Endothelial cell of umbilical vein (primary cell): ENCODE measurements around the gene CLTC. TPM values are rescaled to one million over a fixed set of nuclear protein-coding genes. Genes with fewer than 3 reads are reported as not detected.

Experiments
- BruUV-seq: library from RNA; stranded (reverse); fragments of 400-500 nt; replicated peaks from 2 replicates; lab custom pipeline; 2021; lab: Mats Ljungman, UMichigan
- CTCF ChIA-PET: fragments of 300-600, 350-600 bp; sonication (Branson Sonifier 250); formaldehyde crosslinking; loops from one replicate; lab custom pipeline; 2021; ENCODE audit warnings: antibody characterized with exemption, inconsistent platforms; lab: Charles Lee
- POLR2A ChIA-PET: fragments of 300-600, 350-600 bp; sonication (Branson Sonifier 250); formaldehyde crosslinking; loops from one replicate; lab custom pipeline; 2021; ENCODE audit warnings: antibody characterized with exemption, inconsistent platforms; lab: Charles Lee
- DNase-seq: peaks from one replicate; pipeline ENCODE4 v3.0.0-alpha.2; 2011; ENCODE audit warnings: low read depth, low spot score
- FAIRE-seq: peaks from 2 replicates; lab custom pipeline; 2011; peaks lifted over from hg19 to GRCh38; lab: Jason Lieb, UNC
- H2AFZ ChIP-seq: 2 replicates; pipeline ENCODE4 v1.6.0; 2012; ENCODE audit warnings: low read depth, low read length, control low read depth, inconsistent platforms
- H3K27ac ChIP-seq: 2 replicates; pipeline ENCODE4 v1.5.1; 2011; ENCODE audit warnings: low read depth, mild to moderate bottlenecking, control low read depth, low read length, moderate library complexity; ENCODE audit not compliant: insufficient read depth
- H3K27me3 ChIP-seq, 2 experiments: 2 replicates each; pipeline versions ENCODE4 v1.6.0 to v1.6.1; 2011; ENCODE audit warnings: low read length in 2 of 2, mixed read lengths in 1 of 2; ENCODE audit not compliant: control insufficient read depth in 2 of 2, insufficient read depth in 2 of 2
- H3K36me3 ChIP-seq, 2 experiments: 2 replicates in 1 of 2; 3 replicates in 1 of 2; pipeline ENCODE4 v1.5.1; 2011; ENCODE audit warnings: low read length in 2 of 2, mild to moderate bottlenecking in 1 of 2, moderate library complexity in 1 of 2; ENCODE audit not compliant: control insufficient read depth in 2 of 2, insufficient read depth in 2 of 2; ENCODE audit errors: extremely low read depth in 1 of 2
- H3K4me1 ChIP-seq: 3 replicates; pipeline ENCODE4 v1.5.1; 2011; ENCODE audit warnings: mild to moderate bottlenecking, low read length; ENCODE audit not compliant: control insufficient read depth, insufficient read depth; ENCODE audit errors: extremely low read depth
- H3K4me2 ChIP-seq: 2 replicates; pipeline ENCODE4 v1.6.1; 2011; ENCODE audit warnings: low read length, control low read depth, mixed read lengths; ENCODE audit not compliant: insufficient read depth
- H3K4me3 ChIP-seq, 3 experiments: fragments of 200-600 bp in 1 of 3; sonication (generic), shearing (Covaris generic) in 1 of 3; replicated peaks in 1 of 3; 2 replicates each; pipeline ENCODE4 v1.5.1; 2011 to 2016; ENCODE audit warnings: control low read depth in 3 of 3, low read length in 3 of 3, mild to moderate bottlenecking in 2 of 3, inconsistent platforms in 1 of 3, low read depth in 1 of 3, moderate library complexity in 1 of 3; ENCODE audit not compliant: insufficient read depth in 1 of 3
- H3K79me2 ChIP-seq: 2 replicates; pipeline ENCODE4 v1.6.0; 2012; ENCODE audit warnings: low read length, inconsistent platforms; ENCODE audit not compliant: control insufficient read depth, insufficient read depth
- H3K9ac ChIP-seq: replicated peaks from 2 replicates; pipeline ENCODE3; 2011; ENCODE audit warnings: low read length, control low read depth; ENCODE audit not compliant: insufficient read depth; ENCODE audit errors: extremely low read depth
- H3K9me1 ChIP-seq: replicated peaks from 3 replicates; pipeline ENCODE4 v1.6.0; 2011; ENCODE audit warnings: mild to moderate bottlenecking, low read length; ENCODE audit not compliant: control insufficient read depth, insufficient read depth; ENCODE audit errors: extremely low read depth
- H3K9me3 ChIP-seq: replicated peaks from 2 replicates; pipeline ENCODE4 v1.5.1; 2012; ENCODE audit warnings: low read length, inconsistent platforms; ENCODE audit not compliant: control insufficient read depth, insufficient read depth
- H4K20me1 ChIP-seq: replicated peaks from 2 replicates; pipeline ENCODE3; 2011; ENCODE audit warnings: mild to moderate bottlenecking, low read length; ENCODE audit not compliant: control insufficient read depth, insufficient read depth; ENCODE audit errors: extremely low read depth
- EZH2 ChIP-seq: IDR thresholded peaks from 2 replicates; pipeline ENCODE4 v1.6.1; 2012; ENCODE audit warnings: borderline replicate concordance, low read depth, mild to moderate bottlenecking, moderate library complexity, low read length, inconsistent platforms; ENCODE audit not compliant: severe bottlenecking
- FOS ChIP-seq: IDR thresholded peaks from 2 replicates; pipeline ENCODE4 v1.6.1; 2011; ENCODE audit warnings: mild to moderate bottlenecking, low read length, moderate library complexity, borderline replicate concordance; ENCODE audit not compliant: insufficient read depth
- JUN ChIP-seq: IDR thresholded peaks from 2 replicates; pipeline ENCODE4 v1.6.1; 2011; ENCODE audit warnings: borderline replicate concordance, low read depth; ENCODE audit not compliant: insufficient read length, insufficient read depth
- MAX ChIP-seq: IDR thresholded peaks from 2 replicates; pipeline ENCODE4 v1.6.1; 2011; ENCODE audit not compliant: insufficient read depth, insufficient read length
- POLR2A ChIP-seq: IDR thresholded peaks from 2 replicates; pipeline ENCODE4 v1.6.1; 2012; ENCODE audit warnings: low read depth, mild to moderate bottlenecking, control low read depth, low read length
- POLR2AphosphoS5 ChIP-seq: IDR thresholded peaks from 2 replicates; pipeline ENCODE4 v1.6.1; 2012; ENCODE audit warnings: low read depth, mild to moderate bottlenecking, control low read depth, low read length, moderate library complexity; ENCODE audit not compliant: insufficient read depth
- dilution Hi-C: fragments of 300-500 bp; cut with MboI; formaldehyde crosslinking; loops from one replicate; pipeline ENCODE4 v1.15.0; 2019; ENCODE audit warnings: low sequenced_read_pairs; ENCODE audit not compliant: extremely low pct_ligation_motif_present
- intact Hi-C: fragments of 100-400 bp; cut with micrococcal nuclease; formaldehyde crosslinking; loops from one replicate; pipeline ENCODE4 v1.10.0; 2022
- polyA plus RNA-seq, 4 experiments: library from polyadenylated mRNA; depleted of rRNA in 3 of 4; stranded (reverse) in 3 of 4; unstranded in 1 of 4; fragments of >200 nt; gene quantifications; 2 replicates each; pipeline versions ENCODE4 v1.2.1 to v1.2.3, GENCODE V29; 2011 to 2012; ENCODE audit warnings: missing spikeins in 1 of 4
- total RNA-seq: library from RNA; stranded (reverse); gene quantifications from 2 replicates; pipeline ENCODE4 v1.2.3, GENCODE V29; 2021
- TF ChIP-seq, protein P1 (sequence below), 2 donors: IDR thresholded peaks; 1 replicate in 1 of 2; 2 replicates in 1 of 2; pipeline ENCODE4 v1.5.1; 2011; ENCODE audit warnings: low read length in 2 of 2, mild to moderate bottlenecking in 2 of 2, moderate library complexity in 2 of 2, control low read depth in 1 of 2, inconsistent platforms in 1 of 2, low read depth in 1 of 2; ENCODE audit not compliant: insufficient read depth in 1 of 2; ENCODE audit errors: extremely low read depth in 1 of 2

The CLTC gene
- total and polyA plus RNA-seq, 2 donors (not counting 3 experiments of a cell fraction or from before 2014, with no cell fraction given) = 164 to 326 TPM

DNA sequence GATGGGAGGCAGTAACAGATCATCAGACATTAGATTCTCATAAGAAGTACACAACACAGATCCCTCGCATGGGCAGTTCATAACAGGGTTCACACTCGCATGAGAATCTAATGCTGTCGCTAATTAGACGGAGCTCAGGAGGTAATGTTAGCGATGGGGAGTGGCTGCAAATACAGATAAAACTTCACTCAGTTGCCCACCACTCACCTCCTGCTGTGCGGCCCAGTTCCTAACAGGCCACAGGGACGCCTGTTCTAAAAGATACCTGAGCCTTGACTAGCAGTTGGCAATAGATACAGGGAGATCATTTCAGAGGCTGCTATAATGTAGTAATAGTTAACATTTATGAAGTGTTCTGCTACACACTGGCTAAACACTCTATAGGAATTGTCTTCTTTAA, 82.6 kb downstream of the CLTC start:
- H3K36me3 ChIP-seq = peaks cover 14 to 16% of the 10 kb centered on the region in 2 experiments
- no peak overlapping the region for H3K4me3 ChIP-seq
- H3K79me2 ChIP-seq = peaks cover 99% of the 10 kb centered on the region
- POLR2A ChIA-PET = interaction anchor here (1.2 kb wide), 1 partner anchor 62 kb away, joined by 3 read pairs; no protein-coding TSS in a partner anchor
- no peak overlapping the region for H2AFZ ChIP-seq
- no TSS peak for BruUV-seq
- H4K20me1 ChIP-seq = peaks cover 10% of the 10 kb centered on the region
- intact Hi-C loops = loop anchor here (10.0 kb wide), 2 partner anchors 178 to 332 kb away; no protein-coding TSS in a partner anchor
- H3K4me2 ChIP-seq = no peak overlapping the region
- CTCF ChIA-PET = interaction anchor here (1.3 to 1.7 kb wide), 3 partner anchors 157 to 335 kb away, joined by 3 to 9 read pairs (median 5); no protein-coding TSS in a partner anchor
- TF ChIP-seq JUN = no peak
- TF ChIP-seq POLR2A = no peak
- TF ChIP-seq MAX = no peak
- no peak for TF ChIP-seq EZH2
- TF ChIP-seq FOS = no peak
- no peak for TF ChIP-seq POLR2AphosphoS5
- TF ChIP-seq, protein P1, sequence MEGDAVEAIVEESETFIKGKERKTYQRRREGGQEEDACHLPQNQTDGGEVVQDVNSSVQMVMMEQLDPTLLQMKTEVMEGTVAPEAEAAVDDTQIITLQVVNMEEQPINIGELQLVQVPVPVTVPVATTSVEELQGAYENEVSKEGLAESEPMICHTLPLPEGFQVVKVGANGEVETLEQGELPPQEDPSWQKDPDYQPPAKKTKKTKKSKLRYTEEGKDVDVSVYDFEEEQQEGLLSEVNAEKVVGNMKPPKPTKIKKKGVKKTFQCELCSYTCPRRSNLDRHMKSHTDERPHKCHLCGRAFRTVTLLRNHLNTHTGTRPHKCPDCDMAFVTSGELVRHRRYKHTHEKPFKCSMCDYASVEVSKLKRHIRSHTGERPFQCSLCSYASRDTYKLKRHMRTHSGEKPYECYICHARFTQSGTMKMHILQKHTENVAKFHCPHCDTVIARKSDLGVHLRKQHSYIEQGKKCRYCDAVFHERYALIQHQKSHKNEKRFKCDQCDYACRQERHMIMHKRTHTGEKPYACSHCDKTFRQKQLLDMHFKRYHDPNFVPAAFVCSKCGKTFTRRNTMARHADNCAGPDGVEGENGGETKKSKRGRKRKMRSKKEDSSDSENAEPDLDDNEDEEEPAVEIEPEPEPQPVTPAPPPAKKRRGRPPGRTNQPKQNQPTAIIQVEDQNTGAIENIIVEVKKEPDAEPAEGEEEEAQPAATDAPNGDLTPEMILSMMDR (IDR thresholded peaks at IDR 0.05; ENCODE audit: extremely low read depth in 1 of 2, insufficient read depth in 1 of 2, low read depth in 1 of 2, low read length in 2 of 2) = no peak
- H3K9ac ChIP-seq = no peak overlapping the region
- no peaks in the 10 kb centered on the region for H3K9me3 ChIP-seq
- no peak for DNase-seq
- FAIRE-seq = no peak
- H3K27me3 ChIP-seq = no peaks in the 10 kb centered on the region
- H3K27ac ChIP-seq = no peak overlapping the region
- H3K9me1 ChIP-seq = no peaks in the 10 kb centered on the region
- dilution Hi-C loops = no loop called here
- peaks cover 13% of the 10 kb centered on the region for H3K4me1 ChIP-seq
